Measurements from ENCODE around the gene MILR1. TPM values are rescaled to one million over a fixed set of nuclear protein-coding genes. Genes with fewer than 3 reads are reported as not detected.

Gene MILR1
- total RNA-seq, 6 experiments from 2014 or later, result 0.57 to 3.0 (median 1.9) TPM

DNA sequence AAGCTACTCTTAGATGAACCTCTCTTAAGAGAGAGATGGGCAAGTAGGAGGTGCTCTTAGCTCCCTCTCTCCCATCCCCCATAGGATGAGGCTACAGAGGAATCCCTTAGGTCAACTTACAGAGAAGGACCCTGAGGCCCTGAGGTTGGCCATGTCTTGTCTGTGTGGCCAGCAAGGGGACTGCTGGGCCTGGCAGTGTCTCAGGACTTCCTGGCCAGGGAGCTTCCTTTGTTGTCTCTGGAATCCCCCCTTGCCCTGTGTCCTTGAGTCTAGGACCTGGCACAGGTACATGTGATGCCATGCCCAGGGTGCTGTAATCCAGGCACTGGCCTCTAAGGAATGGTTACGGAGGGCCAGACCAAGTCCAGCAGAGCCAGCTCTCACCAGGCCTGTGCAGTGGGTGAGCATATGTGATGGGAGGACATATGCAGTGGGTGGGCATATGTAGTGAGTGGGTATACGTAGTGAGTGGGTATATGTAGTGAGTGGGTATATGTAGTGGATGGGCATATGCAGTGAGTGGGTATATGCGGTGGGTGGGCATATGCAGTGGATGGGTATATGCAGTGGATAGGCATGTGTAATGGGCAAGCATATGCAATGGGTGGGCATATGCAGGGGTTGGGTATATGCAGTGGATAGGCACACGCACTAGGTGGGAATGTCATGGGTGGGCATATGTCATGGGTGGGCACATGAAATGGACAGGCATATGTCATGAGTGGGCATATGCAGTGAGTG, 38.0 kb upstream of the MILR1 start:
- intact Hi-C loops (cut with DNase I), result no loop called here
- Histone ChIP-seq H3K4me3 (no peak overlapping the region), H3K36me3 (no peaks in the 10 kb centered on the region), H3K9me3 (no peaks in the 10 kb centered on the region), H3K27me3 (no peaks in the 10 kb centered on the region), H3K27ac (no peak overlapping the region), H3K4me1 (no peaks in the 10 kb centered on the region)
- DNase-seq (no peak), ATAC-seq (no peak)
- no peak for TF ChIP-seq POLR2A (IDR thresholded peaks at IDR 0.05)
- TF ChIP-seq, protein P1, sequence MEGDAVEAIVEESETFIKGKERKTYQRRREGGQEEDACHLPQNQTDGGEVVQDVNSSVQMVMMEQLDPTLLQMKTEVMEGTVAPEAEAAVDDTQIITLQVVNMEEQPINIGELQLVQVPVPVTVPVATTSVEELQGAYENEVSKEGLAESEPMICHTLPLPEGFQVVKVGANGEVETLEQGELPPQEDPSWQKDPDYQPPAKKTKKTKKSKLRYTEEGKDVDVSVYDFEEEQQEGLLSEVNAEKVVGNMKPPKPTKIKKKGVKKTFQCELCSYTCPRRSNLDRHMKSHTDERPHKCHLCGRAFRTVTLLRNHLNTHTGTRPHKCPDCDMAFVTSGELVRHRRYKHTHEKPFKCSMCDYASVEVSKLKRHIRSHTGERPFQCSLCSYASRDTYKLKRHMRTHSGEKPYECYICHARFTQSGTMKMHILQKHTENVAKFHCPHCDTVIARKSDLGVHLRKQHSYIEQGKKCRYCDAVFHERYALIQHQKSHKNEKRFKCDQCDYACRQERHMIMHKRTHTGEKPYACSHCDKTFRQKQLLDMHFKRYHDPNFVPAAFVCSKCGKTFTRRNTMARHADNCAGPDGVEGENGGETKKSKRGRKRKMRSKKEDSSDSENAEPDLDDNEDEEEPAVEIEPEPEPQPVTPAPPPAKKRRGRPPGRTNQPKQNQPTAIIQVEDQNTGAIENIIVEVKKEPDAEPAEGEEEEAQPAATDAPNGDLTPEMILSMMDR (IDR thresholded peaks at IDR 0.05), result no peak
- 88% methylated on average over 4 of the region's 4 CpGs for WGBS (ENCODE audit: insufficient coverage, low coverage, low lambda C conversion rate, missing lambda C conversion rate)

DNA sequence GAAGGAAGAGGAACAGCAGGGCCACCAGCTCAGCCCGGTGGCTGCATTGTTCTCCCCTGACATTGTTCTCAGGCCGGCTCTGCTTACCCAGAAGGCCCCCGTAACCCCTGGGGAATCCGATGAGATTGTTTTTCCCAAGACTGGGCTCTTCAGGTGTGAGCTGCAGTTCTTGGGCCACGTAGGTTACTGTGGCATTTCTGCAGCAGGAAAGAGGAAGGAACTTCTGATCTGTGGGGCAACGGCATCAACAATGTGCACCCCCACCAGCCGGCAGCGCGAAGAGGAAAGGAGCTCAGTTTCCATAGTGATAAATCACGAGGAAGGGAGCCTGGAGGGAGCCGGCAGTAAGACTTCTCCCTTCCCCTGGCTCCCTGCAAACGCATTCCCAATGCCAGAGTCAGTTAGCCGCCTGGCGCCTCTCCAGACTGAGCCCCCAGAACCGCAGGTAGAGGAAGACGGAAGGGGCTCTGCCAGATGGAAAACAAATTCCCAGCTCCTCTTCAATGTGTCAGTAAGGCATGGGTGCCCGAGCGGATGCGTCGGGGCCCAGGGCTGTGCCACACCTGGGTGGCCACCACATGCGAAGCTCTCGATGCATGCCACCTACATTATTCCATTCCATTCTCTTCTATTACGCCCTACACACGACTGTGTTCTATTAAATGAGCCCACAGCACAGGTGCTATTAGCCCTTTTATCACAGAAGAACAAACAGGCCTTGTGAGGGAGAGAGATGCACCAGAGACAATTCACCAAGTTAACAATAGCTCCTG, 36.7 kb upstream of the MILR1 start:
- WGBS (ENCODE audit: insufficient coverage, low coverage, low lambda C conversion rate, missing lambda C conversion rate), result 43% methylated on average over 17 of the region's 24 CpGs
- intact Hi-C loops (cut with DNase I), result no loop called here
- DNase-seq (peak in 2 of 3 donors; percentile 55 to 72), ATAC-seq (peak; percentile 75 to 78 (median 78))
- H3K9me3 ChIP-seq, result no peaks in the 10 kb centered on the region
- peak overlapping the region; percentile 4 to 61 (median 15) for H3K27ac ChIP-seq
- H3K36me3 ChIP-seq, result no peaks in the 10 kb centered on the region
- no peak for TF ChIP-seq POLR2A (IDR thresholded peaks at IDR 0.05)
- TF ChIP-seq, protein P1 (IDR thresholded peaks at IDR 0.05), result no peak
- H3K4me1 ChIP-seq, result no peaks in the 10 kb centered on the region
- peak overlapping the region in 1 of 3 donors; percentile 31 for H3K4me3 ChIP-seq
- no peaks in the 10 kb centered on the region for H3K27me3 ChIP-seq

DNA sequence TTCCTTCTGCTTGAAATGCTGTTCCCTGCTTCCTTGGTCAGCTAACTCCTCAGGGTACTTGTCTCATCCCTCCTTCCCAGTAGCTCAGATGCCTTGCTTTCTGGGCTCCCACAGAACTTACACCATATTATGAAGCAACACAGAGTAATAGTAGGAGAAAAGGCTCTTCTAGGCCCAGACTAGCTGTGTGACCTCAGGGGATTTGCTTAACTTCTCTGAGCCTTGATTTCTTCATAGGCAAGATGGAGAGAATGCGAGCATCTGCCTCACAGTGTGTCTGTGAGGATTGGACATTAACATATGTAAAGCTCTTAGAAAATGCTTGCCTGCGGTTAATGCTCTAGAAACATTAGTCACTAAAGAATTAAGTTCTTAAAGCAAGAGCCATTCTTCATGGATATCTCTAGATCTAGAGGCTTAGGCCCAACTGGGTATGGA, 36.0 kb upstream of the MILR1 start:
- no peaks in the 10 kb centered on the region for H3K36me3 ChIP-seq
- H3K27me3 ChIP-seq, result no peaks in the 10 kb centered on the region
- H3K4me1 ChIP-seq, result no peaks in the 10 kb centered on the region
- ATAC-seq (no peak), DNase-seq (no peak)
- no peak for TF ChIP-seq POLR2A (IDR thresholded peaks at IDR 0.05)
- TF ChIP-seq, protein P1 (IDR thresholded peaks at IDR 0.05), result no peak
- H3K4me3 ChIP-seq, result peak overlapping the region in 1 of 3 donors; percentile 31
- WGBS (ENCODE audit: insufficient coverage, low coverage, low lambda C conversion rate, missing lambda C conversion rate), result 100% methylated on average over 1 of the region's 2 CpGs
- H3K27ac ChIP-seq, result peak overlapping the region in 2 of 3 donors; percentile 13 to 18
- no peaks in the 10 kb centered on the region for H3K9me3 ChIP-seq
- intact Hi-C loops (cut with DNase I), result no loop called here

DNA sequence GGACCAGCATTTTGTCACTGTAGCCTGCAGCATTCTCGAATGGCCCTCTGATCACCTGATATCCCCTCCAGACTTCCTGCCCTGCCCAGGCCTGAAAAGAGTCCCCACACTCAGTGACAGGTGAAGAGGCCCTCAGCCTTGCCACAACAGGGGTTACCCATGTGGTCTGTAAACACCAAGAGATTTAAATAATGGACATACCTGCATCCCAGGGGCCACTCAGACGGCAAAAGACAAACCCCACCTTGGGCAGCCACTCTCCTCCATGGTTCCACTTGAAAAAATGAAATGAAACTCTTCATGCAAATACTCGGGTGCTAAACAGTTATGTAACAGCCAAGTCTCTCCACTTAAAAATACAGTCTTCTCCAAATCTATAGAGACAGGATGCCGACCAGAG, 35.4 kb upstream of the MILR1 start:
- no peaks in the 10 kb centered on the region for H3K4me1 ChIP-seq
- peak overlapping the region in 2 of 3 donors; percentile 13 to 18 for H3K27ac ChIP-seq
- 51% methylated on average over 4 of the region's 4 CpGs for WGBS (ENCODE audit: insufficient coverage, low coverage, low lambda C conversion rate, missing lambda C conversion rate)
- H3K27me3 ChIP-seq, result no peaks in the 10 kb centered on the region
- ATAC-seq, result peak in 2 of 4 donors; percentile 8 to 45
- intact Hi-C loops (cut with DNase I), result no loop called here
- H3K36me3 ChIP-seq, result no peaks in the 10 kb centered on the region
- H3K4me3 ChIP-seq, result no peak overlapping the region
- no peak for TF ChIP-seq POLR2A (IDR thresholded peaks at IDR 0.05)
- TF ChIP-seq, protein P1 (IDR thresholded peaks at IDR 0.05), result no peak
- H3K9me3 ChIP-seq, result no peaks in the 10 kb centered on the region
- no peak for DNase-seq

Data from right lobe of liver (tissue), 6 donors.